Prostate gland (tissue), 2 donors: ENCODE data around the gene SAXO1.

ENCODE experiments used
- POLR2A ChIP-seq: fragments of 450-650 bp; IDR thresholded peaks from one replicate; pipeline ENCODE4 v1.6.1; 2016; ENCODE audit warnings: antibody characterized with exemption, mild to moderate bottlenecking
- TF ChIP-seq, protein P1 (sequence below), 4 experiments: fragments of 200-600 bp in 2 of 4; fragments of 450-650 bp in 2 of 4; sonication (generic) in 2 of 4; IDR thresholded peaks; 1 replicate in 3 of 4; 2 replicates in 1 of 4; pipeline ENCODE4 v1.5.1; 2016 to 2019; ENCODE audit warnings: antibody characterized with exemption in 4 of 4, mild to moderate bottlenecking in 2 of 4, moderate library complexity in 2 of 4

DNA sequence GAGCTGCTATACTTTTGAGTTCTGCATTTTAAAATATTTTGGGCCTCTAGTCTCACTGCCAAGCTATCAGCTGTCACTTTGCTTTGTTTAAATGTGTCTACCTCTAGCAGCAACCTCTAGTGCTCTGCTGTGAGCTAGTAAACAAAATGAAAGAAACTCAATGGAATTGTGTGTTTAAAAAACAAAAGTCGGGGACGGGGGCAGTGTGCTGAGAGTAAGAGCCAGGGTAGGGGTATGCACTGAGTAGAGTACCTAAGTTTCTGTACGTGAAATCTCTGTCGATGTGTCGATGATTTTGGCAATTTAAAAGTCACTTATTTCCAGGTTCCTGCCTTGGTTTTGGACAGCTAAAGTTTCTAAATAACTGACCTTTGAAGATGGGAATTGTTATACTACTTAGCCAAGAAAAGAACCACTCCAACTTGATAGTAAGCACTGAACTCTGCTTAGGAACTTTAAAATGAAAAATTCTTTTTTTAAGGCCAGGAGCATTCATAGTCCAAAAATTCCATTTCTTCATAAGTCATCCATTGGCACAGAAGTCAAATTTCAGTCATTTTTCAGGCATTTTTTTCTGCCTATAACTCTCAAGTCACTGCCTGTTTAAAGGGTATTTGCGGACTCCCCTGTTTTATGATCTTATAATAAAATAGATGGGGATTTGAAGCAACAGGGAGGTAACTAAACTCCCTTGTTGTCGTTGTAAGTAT, 111.5 kb downstream of the SAXO1 start:
- TF ChIP-seq, protein P1, sequence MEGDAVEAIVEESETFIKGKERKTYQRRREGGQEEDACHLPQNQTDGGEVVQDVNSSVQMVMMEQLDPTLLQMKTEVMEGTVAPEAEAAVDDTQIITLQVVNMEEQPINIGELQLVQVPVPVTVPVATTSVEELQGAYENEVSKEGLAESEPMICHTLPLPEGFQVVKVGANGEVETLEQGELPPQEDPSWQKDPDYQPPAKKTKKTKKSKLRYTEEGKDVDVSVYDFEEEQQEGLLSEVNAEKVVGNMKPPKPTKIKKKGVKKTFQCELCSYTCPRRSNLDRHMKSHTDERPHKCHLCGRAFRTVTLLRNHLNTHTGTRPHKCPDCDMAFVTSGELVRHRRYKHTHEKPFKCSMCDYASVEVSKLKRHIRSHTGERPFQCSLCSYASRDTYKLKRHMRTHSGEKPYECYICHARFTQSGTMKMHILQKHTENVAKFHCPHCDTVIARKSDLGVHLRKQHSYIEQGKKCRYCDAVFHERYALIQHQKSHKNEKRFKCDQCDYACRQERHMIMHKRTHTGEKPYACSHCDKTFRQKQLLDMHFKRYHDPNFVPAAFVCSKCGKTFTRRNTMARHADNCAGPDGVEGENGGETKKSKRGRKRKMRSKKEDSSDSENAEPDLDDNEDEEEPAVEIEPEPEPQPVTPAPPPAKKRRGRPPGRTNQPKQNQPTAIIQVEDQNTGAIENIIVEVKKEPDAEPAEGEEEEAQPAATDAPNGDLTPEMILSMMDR (IDR thresholded peaks at IDR 0.05) = no peak
- no peak for TF ChIP-seq POLR2A
